Measurements from ENCODE around the gene MYF5.

Gene MYF5

DNA sequence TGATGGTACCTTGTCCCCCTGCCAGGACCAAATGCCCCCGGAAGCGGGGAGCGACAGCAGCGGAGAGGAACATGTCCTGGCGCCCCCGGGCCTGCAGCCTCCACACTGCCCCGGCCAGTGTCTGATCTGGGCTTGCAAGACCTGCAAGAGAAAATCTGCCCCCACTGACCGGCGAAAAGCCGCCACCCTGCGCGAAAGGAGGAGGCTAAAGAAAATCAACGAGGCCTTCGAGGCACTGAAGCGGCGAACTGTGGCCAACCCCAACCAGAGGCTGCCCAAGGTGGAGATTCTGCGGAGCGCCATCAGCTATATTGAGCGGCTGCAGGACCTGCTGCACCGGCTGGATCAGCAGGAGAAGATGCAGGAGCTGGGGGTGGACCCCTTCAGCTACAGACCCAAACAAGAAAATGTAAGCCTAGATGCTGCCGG is 8.9 kb upstream of the MYF5 start:
- H3K4me3 ChIP-seq (ENCODE audit: low read depth, low read length): no peak overlapping the region
- DNase-seq (ENCODE audit: low read depth): no peak
- TF ChIP-seq, protein P1, sequence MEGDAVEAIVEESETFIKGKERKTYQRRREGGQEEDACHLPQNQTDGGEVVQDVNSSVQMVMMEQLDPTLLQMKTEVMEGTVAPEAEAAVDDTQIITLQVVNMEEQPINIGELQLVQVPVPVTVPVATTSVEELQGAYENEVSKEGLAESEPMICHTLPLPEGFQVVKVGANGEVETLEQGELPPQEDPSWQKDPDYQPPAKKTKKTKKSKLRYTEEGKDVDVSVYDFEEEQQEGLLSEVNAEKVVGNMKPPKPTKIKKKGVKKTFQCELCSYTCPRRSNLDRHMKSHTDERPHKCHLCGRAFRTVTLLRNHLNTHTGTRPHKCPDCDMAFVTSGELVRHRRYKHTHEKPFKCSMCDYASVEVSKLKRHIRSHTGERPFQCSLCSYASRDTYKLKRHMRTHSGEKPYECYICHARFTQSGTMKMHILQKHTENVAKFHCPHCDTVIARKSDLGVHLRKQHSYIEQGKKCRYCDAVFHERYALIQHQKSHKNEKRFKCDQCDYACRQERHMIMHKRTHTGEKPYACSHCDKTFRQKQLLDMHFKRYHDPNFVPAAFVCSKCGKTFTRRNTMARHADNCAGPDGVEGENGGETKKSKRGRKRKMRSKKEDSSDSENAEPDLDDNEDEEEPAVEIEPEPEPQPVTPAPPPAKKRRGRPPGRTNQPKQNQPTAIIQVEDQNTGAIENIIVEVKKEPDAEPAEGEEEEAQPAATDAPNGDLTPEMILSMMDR (IDR thresholded peaks at IDR 0.05; ENCODE audit: insufficient read depth, low read depth, low read length, missing control alignments): no peak

DNA sequence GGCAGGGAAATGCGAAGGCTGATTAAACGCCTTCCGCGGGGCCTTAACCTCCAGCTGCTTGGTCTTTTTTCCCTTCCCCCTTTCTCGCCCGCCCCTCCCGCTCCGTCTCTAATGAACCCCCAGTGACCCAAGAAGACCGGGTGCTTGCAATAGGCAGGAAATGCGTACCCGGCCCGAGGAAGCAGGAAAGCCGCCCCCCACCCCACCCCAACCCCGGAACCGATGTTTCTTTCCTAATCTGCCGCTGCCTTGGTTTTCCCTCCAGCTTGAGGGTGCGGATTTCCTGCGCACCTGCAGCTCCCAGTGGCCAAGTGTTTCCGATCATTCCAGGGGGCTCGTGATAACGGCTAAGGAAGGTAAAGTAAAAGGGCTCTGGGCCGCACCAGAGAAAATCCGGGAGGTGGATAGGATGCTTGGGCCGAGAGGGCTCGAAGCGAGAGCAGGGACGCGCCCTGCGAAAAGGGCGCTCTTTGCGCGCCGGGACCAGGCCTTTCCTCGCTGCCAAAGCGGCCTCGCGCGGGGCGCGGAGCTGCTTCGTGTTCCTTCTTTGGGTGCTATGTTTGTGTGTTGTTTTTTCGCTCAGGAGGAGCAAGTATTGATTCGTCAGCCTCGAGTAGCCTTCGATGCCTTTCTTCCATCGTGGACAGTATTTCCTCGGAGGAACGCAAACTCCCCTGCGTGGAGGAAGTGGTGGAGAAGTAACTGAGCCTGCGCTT is 8.3 kb upstream of the MYF5 start:
- peak overlapping the region; percentile 41 for H3K4me3 ChIP-seq (ENCODE audit: low read depth, low read length)
- TF ChIP-seq, protein P1 (IDR thresholded peaks at IDR 0.05; ENCODE audit: insufficient read depth, low read depth, low read length, missing control alignments): no peak
- peak; percentile 26 for DNase-seq (ENCODE audit: low read depth)

- TF ChIP-seq, protein P1 (IDR thresholded peaks at IDR 0.05; ENCODE audit: insufficient read depth, low read depth, low read length, missing control alignments): no peak
- H3K4me3 ChIP-seq (ENCODE audit: low read depth, low read length): peak overlapping the region; percentile 41
- no peak for DNase-seq (ENCODE audit: low read depth)
Measured at GRCh38 chr12:80708975-80709328, 7.8 kb upstream of the MYF5 start.

DNA sequence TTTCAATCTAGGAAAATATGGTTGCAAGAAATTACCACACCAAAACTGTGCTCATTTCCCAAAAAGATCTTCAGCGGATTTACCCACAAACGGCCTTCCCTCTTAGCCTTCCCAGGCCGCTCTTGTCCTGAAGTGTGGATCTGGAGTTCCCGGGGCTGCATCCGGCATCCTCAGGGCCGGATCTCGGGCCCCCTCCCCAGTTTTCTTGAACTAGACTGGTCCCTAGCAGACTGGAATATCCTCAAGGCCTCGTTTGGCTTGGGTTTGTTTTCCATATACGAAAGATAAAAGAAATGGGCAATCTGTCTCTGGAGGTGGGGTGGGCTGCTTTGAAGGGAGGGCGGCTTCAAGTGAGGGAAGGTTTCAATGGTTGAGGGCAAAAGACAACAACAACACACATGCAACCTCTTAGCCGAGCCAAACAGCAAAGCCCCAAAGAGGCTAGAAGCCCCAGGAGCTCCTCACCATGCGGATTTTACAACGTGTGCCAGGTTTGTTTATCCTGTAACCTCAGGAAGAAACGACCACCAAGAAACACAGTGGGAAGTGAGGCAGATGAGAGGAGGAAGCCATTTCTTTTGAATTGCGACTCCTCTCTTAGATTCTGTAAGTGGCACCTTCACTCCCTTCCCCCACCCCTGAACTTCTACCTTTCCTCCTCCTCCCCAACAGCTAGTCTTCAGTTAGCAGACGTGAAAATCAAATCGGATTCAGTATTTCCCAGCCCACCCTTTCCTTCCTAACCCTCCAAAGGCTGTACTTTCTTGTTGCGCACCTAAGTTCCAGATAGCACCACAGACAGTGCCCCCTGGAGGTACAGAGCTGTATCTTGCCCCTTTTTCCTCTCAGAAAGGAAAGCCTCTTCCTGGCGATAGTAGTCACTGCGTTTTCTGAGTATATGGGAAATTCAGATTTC is 6.6 kb upstream of the MYF5 start:
- no peak overlapping the region for H3K4me3 ChIP-seq (ENCODE audit: low read depth, low read length)
- TF ChIP-seq, protein P1 (IDR thresholded peaks at IDR 0.05; ENCODE audit: insufficient read depth, low read depth, low read length, missing control alignments): peak; percentile 63

DNA sequence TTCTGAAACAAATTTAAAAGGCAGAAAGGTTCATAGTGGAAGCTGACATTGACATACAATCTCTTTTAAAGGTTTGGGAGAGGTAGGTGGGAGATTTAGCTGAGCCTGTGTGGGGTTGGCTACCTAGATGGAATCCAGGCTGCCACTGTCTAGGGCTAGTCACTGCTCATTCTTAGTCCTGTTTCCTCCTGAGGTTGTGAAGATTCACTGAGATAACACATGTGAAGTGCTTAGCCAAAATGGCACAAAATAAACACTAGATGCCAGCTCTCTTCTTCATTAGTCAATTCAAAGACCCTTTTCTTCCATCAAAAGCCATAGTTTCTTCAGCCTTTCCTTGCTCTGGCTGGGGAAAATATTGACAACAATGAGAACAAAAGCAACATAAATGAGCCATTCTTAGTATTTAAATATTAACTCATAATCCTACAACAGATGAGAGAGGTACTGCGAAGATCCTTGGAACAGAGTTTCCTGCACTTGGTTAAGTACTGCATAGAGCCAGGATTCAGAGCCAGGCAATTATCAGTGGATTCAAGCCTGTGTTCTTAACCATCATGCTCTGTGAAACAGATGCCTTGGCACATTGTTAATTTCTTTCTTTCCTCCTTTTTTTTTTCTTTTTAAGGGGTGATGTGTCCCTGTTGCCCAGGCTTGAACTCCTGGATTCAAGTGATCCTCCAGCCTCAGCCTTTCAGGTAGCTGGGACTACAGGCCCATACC is 5.8 kb upstream of the MYF5 start:
- no peak overlapping the region for H3K4me3 ChIP-seq (ENCODE audit: low read depth, low read length)
- TF ChIP-seq, protein P1 (IDR thresholded peaks at IDR 0.05; ENCODE audit: insufficient read depth, low read depth, low read length, missing control alignments): no peak

More for the DNA sequence above, 6.6 kb upstream of the MYF5 start:
- DNase-seq (ENCODE audit: low read depth): peak; percentile 55

DNA sequence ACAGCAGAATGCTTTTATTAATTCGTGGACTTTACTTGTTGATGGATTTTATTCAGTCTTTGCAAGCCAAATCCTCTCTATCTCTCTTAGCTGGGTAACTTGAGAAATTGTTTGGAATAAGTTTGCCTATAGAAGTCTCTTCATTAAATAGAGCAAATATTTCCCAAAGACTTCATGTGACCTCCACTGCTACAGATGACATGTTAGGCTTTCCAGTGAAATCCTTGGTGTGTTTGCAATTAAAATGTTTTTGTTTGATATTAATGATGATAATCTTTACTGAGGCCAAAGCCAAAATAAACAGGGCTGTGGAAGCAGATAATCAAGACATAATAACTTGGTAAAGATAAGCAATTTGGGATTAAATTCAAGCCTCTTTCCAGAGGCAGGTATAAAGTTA is 4.8 kb upstream of the MYF5 start:
- TF ChIP-seq, protein P1 (IDR thresholded peaks at IDR 0.05; ENCODE audit: insufficient read depth, low read depth, low read length, missing control alignments): no peak
- no peak for DNase-seq (ENCODE audit: low read depth)
- no peak overlapping the region for H3K4me3 ChIP-seq (ENCODE audit: low read depth, low read length)

More for the DNA sequence above, 5.8 kb upstream of the MYF5 start:
- no peak for DNase-seq (ENCODE audit: low read depth)

Measured in GM12865 (cell line).